Loucy (cell line): ENCODE data around the gene CPXM2.

Experiments used
- CTCF ChIP-seq: fragments of 200-600 bp; sonication (generic); conservative IDR thresholded peaks from 2 replicates; pipeline ENCODE4 v1.5.1; 2014; ENCODE audit warnings: mild to moderate bottlenecking, antibody characterized with exemption, low read length
- EZH2phosphoT487 ChIP-seq: fragments of 200-600 bp; IDR thresholded peaks from 2 replicates; pipeline ENCODE4 v1.6.1; 2018; ENCODE audit warnings: antibody characterized with exemption, mild to moderate bottlenecking, moderate library complexity, borderline replicate concordance

GRCh38 chr10:123766012-123766411, 125.6 kb downstream of the CPXM2 start:
- TF ChIP-seq CTCF (no peak), EZH2phosphoT487 (no peak)
